HFF-Myc (cell line): ENCODE results near the gene OSTM1.
"Not testable (repeated sequence)": the region's sequence is repeated elsewhere in the genome, so short reads cannot be mapped to it uniquely, and the experiment has no call there.

Experiments used
- DNase-seq: peaks from one replicate; pipeline ENCODE4 v3.0.0-alpha.2; 2011; ENCODE audit warnings: low read depth; ENCODE audit errors: extremely low read depth
- H3K4me3 ChIP-seq: replicated peaks from 2 replicates; pipeline ENCODE4 v1.5.1; 2011; ENCODE audit warnings: low read depth, mild to moderate bottlenecking, control low read depth, low read length
- TF ChIP-seq, protein P1 (sequence below): IDR thresholded peaks from 2 replicates; pipeline ENCODE4 v1.5.1; 2012; ENCODE audit warnings: mild to moderate bottlenecking, low read depth, low read length, control low read depth; ENCODE audit errors: missing control alignments

OSTM1 gene

DNA sequence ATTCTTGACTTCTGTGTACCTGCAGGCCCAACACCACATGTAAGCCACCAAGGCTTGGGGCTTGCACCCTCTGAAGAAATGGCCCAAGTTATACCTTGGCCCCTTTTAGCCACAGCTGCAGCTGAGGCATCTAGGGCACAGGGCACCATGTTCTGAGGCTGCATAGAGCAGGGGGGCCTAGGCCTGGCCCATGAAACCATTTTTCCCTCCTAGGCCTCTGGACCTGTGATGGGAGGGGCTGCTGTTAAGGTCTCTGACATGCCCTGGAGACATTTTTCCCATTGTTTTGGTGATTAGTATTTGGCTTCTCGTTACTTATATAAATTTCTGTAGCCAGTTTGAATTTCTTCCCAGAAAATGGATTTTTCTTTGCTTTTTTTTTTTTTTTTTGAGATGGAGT is 66.2 kb downstream of the OSTM1 start:
- DNase-seq: no peak

DNA sequence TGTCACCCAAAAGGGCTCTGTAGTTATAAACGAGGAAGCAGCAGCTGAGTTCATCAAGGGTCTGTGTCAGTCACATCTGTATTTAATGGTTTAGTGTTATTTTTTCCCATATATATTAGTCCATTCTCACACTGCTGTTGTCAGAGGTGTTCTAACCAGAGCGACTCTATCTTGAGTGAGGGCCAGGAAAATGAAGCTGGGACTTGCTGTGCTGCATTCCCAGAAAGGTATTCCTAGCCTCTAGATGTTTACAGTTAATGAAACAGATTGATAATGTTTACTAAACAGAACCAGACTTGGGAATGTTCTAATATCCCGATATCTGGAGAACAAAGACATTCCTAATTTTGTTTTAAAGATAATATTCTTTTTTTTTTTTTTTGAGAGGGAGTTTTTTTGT is 68.6 kb downstream of the OSTM1 start:
- TF ChIP-seq, protein P1, sequence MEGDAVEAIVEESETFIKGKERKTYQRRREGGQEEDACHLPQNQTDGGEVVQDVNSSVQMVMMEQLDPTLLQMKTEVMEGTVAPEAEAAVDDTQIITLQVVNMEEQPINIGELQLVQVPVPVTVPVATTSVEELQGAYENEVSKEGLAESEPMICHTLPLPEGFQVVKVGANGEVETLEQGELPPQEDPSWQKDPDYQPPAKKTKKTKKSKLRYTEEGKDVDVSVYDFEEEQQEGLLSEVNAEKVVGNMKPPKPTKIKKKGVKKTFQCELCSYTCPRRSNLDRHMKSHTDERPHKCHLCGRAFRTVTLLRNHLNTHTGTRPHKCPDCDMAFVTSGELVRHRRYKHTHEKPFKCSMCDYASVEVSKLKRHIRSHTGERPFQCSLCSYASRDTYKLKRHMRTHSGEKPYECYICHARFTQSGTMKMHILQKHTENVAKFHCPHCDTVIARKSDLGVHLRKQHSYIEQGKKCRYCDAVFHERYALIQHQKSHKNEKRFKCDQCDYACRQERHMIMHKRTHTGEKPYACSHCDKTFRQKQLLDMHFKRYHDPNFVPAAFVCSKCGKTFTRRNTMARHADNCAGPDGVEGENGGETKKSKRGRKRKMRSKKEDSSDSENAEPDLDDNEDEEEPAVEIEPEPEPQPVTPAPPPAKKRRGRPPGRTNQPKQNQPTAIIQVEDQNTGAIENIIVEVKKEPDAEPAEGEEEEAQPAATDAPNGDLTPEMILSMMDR: no peak
- no peak overlapping the region for H3K4me3 ChIP-seq
- no peak for DNase-seq

More for the DNA sequence above, 66.2 kb downstream of the OSTM1 start:
- no peak overlapping the region for H3K4me3 ChIP-seq
- TF ChIP-seq, protein P1: no peak

DNA sequence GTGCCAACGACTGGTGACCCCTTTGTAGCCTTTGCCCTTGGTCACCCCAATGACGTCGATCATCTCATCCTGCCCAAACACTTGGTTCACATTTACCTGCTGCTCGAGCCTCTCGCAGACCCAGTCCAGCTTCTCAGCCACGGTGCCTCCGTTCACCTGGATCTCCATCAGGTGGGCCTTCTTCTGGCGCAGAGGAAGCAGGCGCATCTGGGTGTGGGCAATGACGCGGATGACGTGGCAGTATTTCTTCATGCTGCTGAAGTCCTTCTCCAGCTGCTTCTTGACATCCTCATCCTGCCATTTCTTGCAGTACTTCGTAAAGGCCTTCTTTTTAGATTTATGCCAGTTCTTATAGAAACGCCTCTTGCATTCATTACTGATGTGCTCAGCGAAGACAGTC is 69.7 kb downstream of the OSTM1 start:
- TF ChIP-seq, protein P1: no peak
- no peak for DNase-seq
- no peak overlapping the region for H3K4me3 ChIP-seq

DNA sequence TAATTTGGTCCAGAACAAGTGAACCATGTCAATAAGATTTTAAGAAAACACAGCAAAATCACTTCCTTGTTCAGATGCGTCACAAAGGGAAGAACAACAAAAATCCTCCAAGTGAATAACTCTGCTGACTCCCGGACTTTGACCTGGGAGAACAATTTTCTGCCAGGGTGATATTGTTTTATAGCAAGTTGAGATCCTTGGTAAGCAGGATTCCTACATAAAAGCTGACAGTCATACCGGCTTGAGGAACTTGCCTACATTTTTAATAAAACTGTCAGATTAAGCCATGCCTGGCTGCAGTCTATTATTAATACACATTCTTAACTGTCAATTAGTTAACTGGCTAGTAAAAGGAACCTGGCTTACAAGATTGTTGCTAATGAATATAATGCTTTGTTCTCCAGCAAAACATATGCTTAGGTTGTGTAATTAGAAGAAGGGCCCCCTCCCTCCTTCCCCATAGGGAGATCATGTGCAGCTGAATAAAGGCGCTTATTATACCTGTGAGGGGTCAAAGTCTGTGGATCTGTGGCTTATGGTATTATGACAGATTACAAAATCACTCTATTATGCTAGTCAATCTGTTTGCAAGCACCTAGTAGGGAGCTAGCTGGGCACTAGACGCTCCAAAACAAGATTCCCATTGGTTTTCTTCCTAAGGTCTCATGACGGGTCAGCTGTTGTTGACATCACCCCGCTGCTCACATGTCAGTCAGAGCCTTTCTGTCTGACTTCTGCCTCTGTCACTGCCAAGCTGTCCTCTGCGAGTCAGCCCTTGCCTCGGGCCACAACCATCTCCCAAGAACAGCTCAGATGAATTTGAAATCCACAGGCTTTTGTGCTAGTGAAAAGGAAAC is 71.9 kb downstream of the OSTM1 start:
- no peak for DNase-seq
- TF ChIP-seq, protein P1: no peak
- no peak overlapping the region for H3K4me3 ChIP-seq

DNA sequence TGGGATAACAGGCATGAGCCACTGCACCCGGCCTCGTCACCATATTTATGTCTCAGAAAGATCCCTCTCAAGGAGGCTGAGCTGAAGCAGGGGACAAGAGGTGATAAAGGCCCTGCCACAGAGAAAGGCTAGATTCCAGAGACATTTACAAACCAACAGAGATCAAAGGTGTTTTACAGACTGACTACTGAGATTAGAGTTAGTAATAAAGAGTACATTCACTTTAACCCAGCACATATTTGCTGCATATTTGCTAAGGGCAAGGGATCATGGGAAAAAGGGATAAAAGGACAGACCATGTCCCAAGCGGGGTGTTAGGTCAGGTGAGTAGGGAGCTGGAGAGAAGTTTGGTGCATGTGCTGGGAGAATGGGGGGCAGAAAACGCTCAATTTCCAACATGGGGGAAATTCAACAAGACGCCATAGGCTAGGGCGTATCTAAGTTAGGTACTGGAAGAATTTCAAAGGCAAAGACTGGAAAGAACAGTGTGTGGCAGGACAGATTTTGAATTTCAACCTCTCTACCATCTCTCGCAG is 72.8 kb downstream of the OSTM1 start:
- TF ChIP-seq, protein P1: no peak
- no peak overlapping the region for H3K4me3 ChIP-seq
- DNase-seq: no peak

DNA sequence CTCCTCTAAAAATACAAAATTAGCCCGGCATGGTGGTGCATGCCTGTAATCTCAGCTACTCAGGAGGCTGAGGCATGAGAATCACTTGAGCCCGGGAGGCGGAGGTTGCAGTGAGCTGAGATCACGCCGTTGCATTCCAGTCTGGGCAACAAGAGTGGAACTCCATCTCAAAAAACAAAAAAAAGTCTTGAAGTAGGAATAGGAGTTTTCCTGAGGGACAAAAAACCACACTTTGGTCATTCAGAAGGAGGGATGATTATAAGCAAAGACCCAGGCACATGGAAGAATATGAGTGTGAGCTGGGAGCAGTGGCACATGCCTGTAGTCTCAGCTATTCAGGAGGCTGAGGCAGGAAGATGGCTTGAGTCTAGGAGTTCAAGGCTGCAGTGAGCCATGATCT is 74.3 kb downstream of the OSTM1 start:
- DNase-seq: not testable (repeated sequence)

DNA sequence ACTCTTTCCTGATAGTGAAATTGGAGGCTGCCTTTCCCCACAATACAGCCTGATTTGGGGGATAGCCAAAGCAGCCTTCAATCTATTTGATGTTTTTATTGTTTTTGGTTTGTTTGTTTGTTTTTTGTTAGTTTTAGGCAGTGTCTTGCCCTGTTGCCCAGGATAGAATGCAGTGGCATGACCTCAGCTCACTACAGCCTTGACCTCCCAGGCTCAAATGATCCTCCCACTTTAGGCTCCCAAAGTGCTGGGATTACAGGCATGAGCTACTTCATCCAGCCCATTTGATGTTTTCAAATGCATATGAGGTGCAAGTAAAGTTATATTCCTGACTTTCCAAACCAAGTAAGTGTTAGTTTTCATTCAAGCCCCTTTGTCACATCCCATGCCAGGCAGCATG is 75.2 kb downstream of the OSTM1 start:
- no peak overlapping the region for H3K4me3 ChIP-seq
- DNase-seq: no peak
- TF ChIP-seq, protein P1: no peak

More for the DNA sequence above, 74.3 kb downstream of the OSTM1 start:
- not testable (repeated sequence) for H3K4me3 ChIP-seq
